Right ventricle myocardium inferior (tissue), 1 donor: ENCODE data around the gene BRD3. TPM values are rescaled to one million over a fixed set of nuclear protein-coding genes. Genes with fewer than 3 reads are reported as not detected.

Experiments
- ATAC-seq: fragments of 200-7000 bp; cut with Tn5 transposase; one replicate; pipeline ENCODE4 v1.9.1; 2020; ENCODE audit warnings: mild to moderate bottlenecking, moderate library complexity
- DNase-seq: peaks from one replicate; pipeline ENCODE4 v3.0.0; 2021; ENCODE audit errors: missing footprints
- intact Hi-C: fragments of 100-400 bp; cut with DNase I; formaldehyde crosslinking; loops from one replicate; pipeline ENCODE4 v1.11.0; 2022
- total RNA-seq: library from RNA; stranded (reverse); fragmentation: NEBNext Ultra II Directional; extraction: Animal tissue kit (Norgen Biotek cat#: 25700); gene quantifications from one replicate; pipeline ENCODE4 v1.2.1, GENCODE V29; 2021
- donor health status: DM: no; HTN: yes; CAD: no; lungs with severe emphysema.

BRD3 gene
- total RNA-seq, 1 donor from 2014 or later, result 31.6 TPM

GRCh38 chr9:134030821-134031470 is 36.9 kb downstream of the BRD3 start:
- intact Hi-C loops, result no loop called here
- DNase-seq (peak; percentile 18), ATAC-seq (no peak)

- ATAC-seq, result no peak
- intact Hi-C loops, result no loop called here
These were observed 38.3 kb downstream of the BRD3 start for GRCh38 chr9:134029248-134030226.

GRCh38 chr9:134028575-134029247 is 39.1 kb downstream of the BRD3 start:
- no peak for ATAC-seq
- intact Hi-C loops, result no loop called here
- peak; percentile 34 for DNase-seq

More at GRCh38 chr9:134029248-134030226, 38.3 kb downstream of the BRD3 start:
- peak; percentile 60 for DNase-seq

GRCh38 chr9:134028076-134028475 is 39.8 kb downstream of the BRD3 start:
- intact Hi-C loops, result no loop called here
- ATAC-seq, result no peak
- DNase-seq, result peak; percentile 64

GRCh38 chr9:134027561-134027960 is 40.3 kb downstream of the BRD3 start:
- DNase-seq, result peak; percentile 11
- no peak for ATAC-seq
- intact Hi-C loops, result no loop called here

- DNase-seq (peak; percentile 40), ATAC-seq (no peak)
- intact Hi-C loops, result no loop called here
These were observed 40.8 kb downstream of the BRD3 start for GRCh38 chr9:134026981-134027380.

GRCh38 chr9:134026581-134026980 is 41.2 kb downstream of the BRD3 start:
- DNase-seq (peak; percentile 73), ATAC-seq (no peak)
- intact Hi-C loops, result no loop called here

GRCh38 chr9:134025606-134026541 is 42.0 kb downstream of the BRD3 start:
- intact Hi-C loops, result loop anchor here (1.0 kb wide), 1 partner anchor 42 kb away; the partner anchor contains the start of gene BRD3
- peak; percentile 8 for ATAC-seq
- DNase-seq, result peak; percentile 82

- ATAC-seq, result peak; percentile 97
- DNase-seq, result peak; percentile 99
- intact Hi-C loops, result loop anchor here (1.0 kb wide), 1 partner anchor 43 kb away; the partner anchor contains the start of gene BRD3
These were observed 42.8 kb downstream of the BRD3 start, which contains the start of gene BRD3OS for GRCh38 chr9:134024828-134025605. TSS of gene BRD3OS (plus strand) at chr9:134025481. CDS start at chr9:134026748, 1,267 bp downstream.

- DNase-seq, result peak; percentile 26
- intact Hi-C loops, result no loop called here
- ATAC-seq, result no peak
These were observed 43.5 kb downstream of the BRD3 start for GRCh38 chr9:134024214-134024792.

- DNase-seq, result no peak
- ATAC-seq, result no peak
- intact Hi-C loops, result no loop called here
These were observed 52.9 kb downstream of the BRD3 start for GRCh38 chr9:134014946-134015345.

GRCh38 chr9:134011401-134011800 is 56.4 kb downstream of the BRD3 start:
- ATAC-seq, result no peak

GRCh38 chr9:134010310-134011173 is 57.3 kb downstream of the BRD3 start:
- peak; percentile 45 for DNase-seq
- intact Hi-C loops, result no loop called here
- no peak for ATAC-seq

More at GRCh38 chr9:134011401-134011800, 56.4 kb downstream of the BRD3 start:
- no peak for DNase-seq
- intact Hi-C loops, result no loop called here

GRCh38 chr9:134007571-134007970 is 60.3 kb downstream of the BRD3 start:
- intact Hi-C loops, result no loop called here
- ATAC-seq (no peak), DNase-seq (peak; percentile 27)

GRCh38 chr9:134007150-134007549 is 60.7 kb downstream of the BRD3 start:
- intact Hi-C loops, result no loop called here
- ATAC-seq (no peak), DNase-seq (no peak)

GRCh38 chr9:134005381-134005780 is 62.4 kb downstream of the BRD3 start:
- no peak for DNase-seq
- intact Hi-C loops, result no loop called here
- ATAC-seq, result no peak
